HG03571 (cell line): ENCODE measurements around the gene CYP2A6.
"Not testable (repeated sequence)": the region's sequence is repeated elsewhere in the genome, so short reads cannot be mapped to it uniquely, and the experiment has no call there.

Experiments
- ATAC-seq: cut with Tn5 transposase; IDR thresholded peaks from one replicate; pipeline ENCODE4 v1.9.1; 2021; ENCODE audit not compliant: unreplicated experiment

CYP2A6 gene

GRCh38 chr19:40819479-40820234 lies 30.6 kb downstream of the CYP2A6 start:
- not testable (repeated sequence) for ATAC-seq

GRCh38 chr19:40818480-40819399 lies 31.5 kb downstream of the CYP2A6 start:
- ATAC-seq, result not testable (repeated sequence)

GRCh38 chr19:40815223-40815622 lies 35.0 kb downstream of the CYP2A6 start:
- no peak for ATAC-seq

GRCh38 chr19:40813182-40813581 lies 37.1 kb downstream of the CYP2A6 start:
- no peak for ATAC-seq

GRCh38 chr19:40812571-40812970 lies 37.7 kb downstream of the CYP2A6 start:
- not testable (repeated sequence) for ATAC-seq

- ATAC-seq, result no peak
Measured at GRCh38 chr19:40811478-40812341, 38.5 kb downstream of the CYP2A6 start.

- ATAC-seq, result not testable (repeated sequence)
Measured at GRCh38 chr19:40810649-40811408, 39.4 kb downstream of the CYP2A6 start.

- ATAC-seq, result no peak
Measured at GRCh38 chr19:40810160-40810559, 40.1 kb downstream of the CYP2A6 start.

GRCh38 chr19:40809358-40810086 lies 40.7 kb downstream of the CYP2A6 start:
- ATAC-seq, result no peak

- ATAC-seq, result no peak
Measured at GRCh38 chr19:40808497-40808896, 41.8 kb downstream of the CYP2A6 start.

- ATAC-seq, result no peak
Measured at GRCh38 chr19:40808021-40808325, 42.3 kb downstream of the CYP2A6 start.

- ATAC-seq, result no peak
Measured at GRCh38 chr19:40807147-40808020, 42.9 kb downstream of the CYP2A6 start.

GRCh38 chr19:40806423-40807146 lies 43.7 kb downstream of the CYP2A6 start:
- no peak for ATAC-seq

GRCh38 chr19:40805258-40805868 lies 44.9 kb downstream of the CYP2A6 start:
- ATAC-seq, result no peak

- no peak for ATAC-seq
Measured at GRCh38 chr19:40804783-40805242, 45.4 kb downstream of the CYP2A6 start.

GRCh38 chr19:40803857-40804782 lies 46.1 kb downstream of the CYP2A6 start:
- ATAC-seq, result no peak
